Measurements from ENCODE around the gene CAND2. TPM values are rescaled to one million over a fixed set of nuclear protein-coding genes. Genes with fewer than 3 reads are reported as not detected.
A peak's percentile ranks its signal among the peaks of the same experiment; 100 is the strongest.

Gene CAND2
- total and polyA plus RNA-seq, 2 experiments from 2014 or later, result 5.6 to 20.5 TPM

GRCh38 chr3:12810961-12811360 is 14.5 kb downstream of the CAND2 start:
- H3K27ac ChIP-seq (ENCODE audit: low read depth), result no peak overlapping the region

More at GRCh38 chr3:12810961-12811360, 14.5 kb downstream of the CAND2 start:
- Histone ChIP-seq H3K9me2 (ENCODE audit: insufficient read depth) (no peaks in the 10 kb centered on the region), H3K27me3 (ENCODE audit: insufficient read depth) (no peaks in the 10 kb centered on the region), H2AFZ (no peak overlapping the region), H3F3A (replicated peaks; ENCODE audit: low read depth) (no peaks in the 10 kb centered on the region), H3K36me3 (ENCODE audit: insufficient read depth) (no peaks in the 10 kb centered on the region), H4K20me1 (replicated peaks; ENCODE audit: insufficient read depth) (no peaks in the 10 kb centered on the region), H3K4me3 (peak overlapping the region; percentile 58; the same call in 1 of the 2 replicates), H3K4me2 (peak overlapping the region; percentile 78), H3K79me2 (replicated peaks; ENCODE audit: insufficient read depth) (no peaks in the 10 kb centered on the region), H3K4me1 (ENCODE audit: insufficient read depth) (peaks cover 8% of the 10 kb centered on the region)
- H3K4me1 Mint-ChIP-seq, result peaks cover 15% of the 10 kb centered on the region
- DNase-seq (ENCODE audit: low spot score), result no peak
- H3K27ac Mint-ChIP-seq, result no peak overlapping the region
- H3K27me3 Mint-ChIP-seq (ENCODE audit: insufficient read depth, low read depth, poor library complexity), result peaks cover 8% of the 10 kb centered on the region
- ATAC-seq, result no peak
- peaks cover 16% of the 10 kb centered on the region for H3K36me3 Mint-ChIP-seq (ENCODE audit: low read depth)
- TF ChIP-seq ZNF331 (CRISPR knock-in tag; IDR thresholded peaks at IDR 0.05; ENCODE audit: low read depth) (no peak), NANOG (IDR thresholded peaks at IDR 0.05; ENCODE audit: borderline replicate concordance) (no peak), EZH2phosphoT487 (IDR thresholded peaks at IDR 0.05; ENCODE audit: unreplicated experiment) (no peak), ZNF462 (CRISPR knock-in tag; IDR thresholded peaks at IDR 0.05) (no peak), EZH2 (IDR thresholded peaks at IDR 0.05; ENCODE audit: low read depth, unreplicated experiment) (no peak), STAT1 (IDR thresholded peaks at IDR 0.05; ENCODE audit: unreplicated experiment) (no peak), POLR2AphosphoS5 (IDR thresholded peaks at IDR 0.05; ENCODE audit: low read depth) (no peak), ETS1 (IDR thresholded peaks at IDR 0.05) (no peak), ZNF114 (CRISPR knock-in tag; IDR thresholded peaks at IDR 0.05) (no peak), CREB1 (CRISPR knock-in tag; IDR thresholded peaks at IDR 0.05; ENCODE audit: low read depth) (no peak), JUNB (IDR thresholded peaks at IDR 0.05; ENCODE audit: unreplicated experiment) (no peak), REST (IDR thresholded peaks at IDR 0.05; ENCODE audit: unreplicated experiment) (no peak), CTCF (conservative IDR thresholded peaks at IDR 0.05; ENCODE audit: low read depth in 2 of 2) (no peak)
- peak overlapping the region; percentile 65 for H3K4me3 Mint-ChIP-seq
- H3K9me3 Mint-ChIP-seq, result no peaks in the 10 kb centered on the region
